HepG2 (cell line): Measurements from ENCODE around the gene HCRTR2. TPM values are rescaled to one million over a fixed set of nuclear protein-coding genes. Genes with fewer than 3 reads are reported as not detected.
A peak's percentile ranks its signal among the peaks of the same experiment; 100 is the strongest.
"Not testable (repeated sequence)": the region's sequence is repeated elsewhere in the genome, so short reads cannot be mapped to it uniquely, and the experiment has no call there.

Source experiments
- ATAC-seq: fragments of 200-7000 bp; cut with Tn5 transposase; 3 replicates; pipeline ENCODE4 v1.9.1; 2020; ENCODE audit warnings: mild to moderate bottlenecking, moderate library complexity
- BruUV-seq: library from RNA; stranded (reverse); fragments of 400-500 nt; replicated peaks from 2 replicates; lab custom pipeline; 2021; lab: Mats Ljungman, UMichigan
- CTCF ChIA-PET: fragments of 300-600 bp; formaldehyde crosslinking; extraction: SDS; loops from one replicate; lab custom pipeline; 2021; ENCODE audit warnings: low total read pairs, inconsistent platforms, low intra/inter-chr PET ratio; lab: Yijun Ruan, JAX
- POLR2A ChIA-PET: fragments of 350-600 bp; sonication (Branson Sonifier 250); formaldehyde crosslinking; loops from one replicate; lab custom pipeline; 2020; ENCODE audit warnings: antibody characterized with exemption, inconsistent platforms; lab: Yijun Ruan, JAX
- DNase-seq: peaks from one replicate; pipeline ENCODE4 v3.0.0-alpha.2; 2015; ENCODE audit warnings: low spot score
- FAIRE-seq: peaks from 3 replicates; lab custom pipeline; 2011; peaks lifted over from hg19 to GRCh38; lab: Jason Lieb, UNC
- H2AFZ ChIP-seq: one replicate; pipeline ENCODE4 v1.6.1; 2011; ENCODE audit warnings: low read length, inconsistent platforms
- H3K27ac ChIP-seq: fragments of 300-600 bp; 3 replicates; pipeline ENCODE4 v1.8.0; 2011; ENCODE audit warnings: mixed run types, mild to moderate bottlenecking, mixed read lengths, low read length, inconsistent platforms; ENCODE audit not compliant: insufficient read depth; ENCODE audit errors: extremely low read length
- H3K27me3 ChIP-seq, 2 experiments: fragments of 200-600 bp in 1 of 2; 2 replicates in 1 of 2; 3 replicates in 1 of 2; pipeline versions ENCODE4 v1.6.0 to v1.8.0; 2011; ENCODE audit warnings: low read length in 2 of 2, mild to moderate bottlenecking in 2 of 2, moderate library complexity in 2 of 2, inconsistent platforms in 1 of 2; ENCODE audit not compliant: insufficient read depth in 2 of 2, control insufficient read depth in 1 of 2
- H3K36me3 ChIP-seq, 2 experiments: fragments of 200-600 bp in 1 of 2; replicated peaks in 1 of 2; 2 replicates in 1 of 2; 3 replicates in 1 of 2; pipeline versions ENCODE4 v1.5.1 to v1.8.0; 2011; ENCODE audit warnings: low read length in 2 of 2, inconsistent platforms in 1 of 2; ENCODE audit not compliant: insufficient read depth in 2 of 2, control insufficient read depth in 1 of 2
- H3K4me1 ChIP-seq: 2 replicates; pipeline ENCODE4 v1.5.1; 2012; ENCODE audit warnings: low read length, inconsistent platforms; ENCODE audit not compliant: insufficient read depth
- H3K4me2 ChIP-seq: 2 replicates; pipeline ENCODE4 v1.6.0; 2011; ENCODE audit warnings: low read depth, low read length, inconsistent platforms
- H3K4me3 ChIP-seq, 3 experiments: fragments of 200-600 bp in 1 of 3; sonication (generic), shearing (Covaris generic) in 1 of 3; replicated peaks in 1 of 3; 2 replicates each; pipeline ENCODE4 v1.5.1; 2011 to 2016; ENCODE audit warnings: low read length in 3 of 3, inconsistent platforms in 2 of 3, low read depth in 2 of 3, mild to moderate bottlenecking in 2 of 3, control low read depth in 1 of 3, mixed read lengths in 1 of 3; ENCODE audit not compliant: insufficient read depth in 1 of 3
- H3K79me2 ChIP-seq: one replicate; pipeline ENCODE4 v1.6.1; 2011; ENCODE audit warnings: low read length, inconsistent platforms; ENCODE audit not compliant: insufficient read depth
- H3K9ac ChIP-seq: 2 replicates; pipeline ENCODE4 v1.6.0; 2011; ENCODE audit warnings: mild to moderate bottlenecking, low read depth, low read length, inconsistent platforms; ENCODE audit not compliant: insufficient read depth
- H3K9me3 ChIP-seq: 2 replicates; pipeline ENCODE4 v1.5.1; 2012; ENCODE audit warnings: mild to moderate bottlenecking, low read length
- H4K20me1 ChIP-seq: 2 replicates; pipeline ENCODE4 v1.6.0; 2011; ENCODE audit warnings: inconsistent platforms, mild to moderate bottlenecking, low read length, moderate library complexity; ENCODE audit not compliant: insufficient read depth
- ATF1 ChIP-seq: IDR thresholded peaks from 2 replicates; pipeline ENCODE4 v1.6.1; 2016; ENCODE audit warnings: mild to moderate bottlenecking, control low read depth
- CREB1 ChIP-seq, 2 experiments: fragments of 450-650 bp in 1 of 2; IDR thresholded peaks; 2 replicates each; pipeline ENCODE4 v1.6.1; 2016 to 2017; ENCODE audit warnings: control low read depth in 1 of 2, mild to moderate bottlenecking in 1 of 2, missing compliant biosample characterization in 1 of 2, missing genetic modification characterization in 1 of 2
- CREM ChIP-seq, 2 experiments: sonication (generic) in 1 of 2; formaldehyde crosslinking in 1 of 2; IDR thresholded peaks; 2 replicates each; pipeline versions ENCODE4 v1.4.0 to v1.6.1; 2016 to 2020; ENCODE audit warnings: antibody characterized with exemption in 1 of 2, mild to moderate bottlenecking in 1 of 2, missing genetic modification reagents in 1 of 2
- CTCF ChIP-seq: sonication (generic); formaldehyde crosslinking; IDR thresholded peaks from 2 replicates; pipeline ENCODE4 v1.5.0; 2020; ENCODE audit warnings: mild to moderate bottlenecking, missing genetic modification reagents, moderate library complexity
- GABPA ChIP-seq, 2 experiments: IDR thresholded peaks; 2 replicates each; pipeline ENCODE4 v1.6.1; 2011 to 2016; ENCODE audit warnings: low read depth in 2 of 2, low read length in 1 of 2, missing biosample characterization in 1 of 2, missing genetic modification characterization in 1 of 2
- GABPB1 ChIP-seq: IDR thresholded peaks from 2 replicates; pipeline ENCODE4 v1.6.1; 2016; ENCODE audit warnings: mild to moderate bottlenecking, missing genetic modification reagents, moderate library complexity, missing compliant biosample characterization
- STAG1 ChIP-seq: sonication (generic); formaldehyde crosslinking; IDR thresholded peaks from 2 replicates; pipeline ENCODE4 v1.4.0; 2020; ENCODE audit warnings: missing genetic modification reagents
- WGBS: methylation state at CpG from one replicate; pipeline ENCODE4 v1.1.6; 2017; ENCODE audit warnings: low lambda C conversion rate; 5-methylcytosine and 5-hydroxymethylcytosine counted together
- in situ Hi-C: cut with HindIII; loops from 2 replicates; pipeline ENCODE4 v1.10.0; 2017; ENCODE audit warnings: low pct_unique_long_range_greater_than_20kb; ENCODE audit not compliant: extremely low pct_ligation_motif_present
- intact Hi-C: fragments of 100-400 bp; cut with micrococcal nuclease; formaldehyde crosslinking; loops from one replicate; pipeline ENCODE4 v1.10.0; 2022; ENCODE audit not compliant: unreplicated experiment
- polyA plus RNA-seq, 8 experiments: library from polyadenylated mRNA; depleted of rRNA in 3 of 8; stranded (reverse) in 7 of 8; unstranded in 1 of 8; fragments of >200 nt; fragmentation: Illumina TruSeq in 4 of 8; extraction: Trizol in 4 of 8; gene quantifications; 2 replicates each; pipeline versions ENCODE4 v1.2.1 to v1.2.3, GENCODE V29; 2011 to 2016; ENCODE audit warnings: low read depth in 4 of 8, missing spikeins in 1 of 8, mixed read lengths in 1 of 8; ENCODE audit not compliant: insufficient read depth in 1 of 8
- total RNA-seq, 5 experiments: library from RNA; depleted of rRNA; stranded (reverse); fragments of >200 nt; fragmentation: Illumina TruSeq; extraction: Trizol; gene quantifications; 2 replicates each; pipeline ENCODE4 v1.2.3, GENCODE V29; 2016; ENCODE audit warnings: low read depth in 1 of 5

HCRTR2 gene
- total and polyA plus RNA-seq, 2 of the 13 experiments (the other 11 are each of a cell fraction or from before 2014, with no cell fraction given): not detected

GRCh38 chr6:55240975-55241605 is 66.8 kb downstream of the HCRTR2 start:
- FAIRE-seq (peak; percentile 15), DNase-seq (peak; percentile 18)
- H3K27me3 ChIP-seq; H2AFZ ChIP-seq; H3K9me3 ChIP-seq; H3K9ac ChIP-seq; H3K79me2 ChIP-seq; H3K36me3 ChIP-seq; BruUV-seq; H3K4me3 ChIP-seq; H4K20me1 ChIP-seq; H3K27ac ChIP-seq; CTCF ChIA-PET; POLR2A ChIA-PET; H3K4me2 ChIP-seq; ATAC-seq; H3K4me1 ChIP-seq; TF ChIP-seq CREM (CRISPR knock-in tag; IDR thresholded peaks at IDR 0.05); GABPA (IDR thresholded peaks at IDR 0.05; ENCODE audit: low read depth, low read length): not testable (repeated sequence)
- in situ Hi-C loops (loop anchor here (25.0 kb wide), 2 partner anchors 529 to 1254 kb away; no protein-coding TSS in a partner anchor), intact Hi-C loops (loop anchor here (1.0 to 5.0 kb wide), 3 partner anchors 41 to 1259 kb away; no protein-coding TSS in a partner anchor)
- TF ChIP-seq STAG1 (CRISPR knock-in tag): peak; percentile 62
- peak; percentile 31; the same call in 1 of the 2 replicates for TF ChIP-seq ATF1
- TF ChIP-seq CTCF (CRISPR knock-in tag): peak; percentile 37
- TF ChIP-seq CREB1 (IDR thresholded peaks at IDR 0.05): 0 out of 2 replicates have a peak, but pooled peaks have one; percentile 44
- TF ChIP-seq CREB1 (CRISPR knock-in tag; IDR thresholded peaks at IDR 0.05): peak; percentile 62; the same call in 1 of the 2 replicates
- TF ChIP-seq CREM (IDR thresholded peaks at IDR 0.05): peak; percentile 53; the same call in 1 of the 2 replicates
- peak; percentile 82 for TF ChIP-seq GABPA (CRISPR knock-in tag; IDR thresholded peaks at IDR 0.05; ENCODE audit: low read depth)
- TF ChIP-seq GABPB1 (CRISPR knock-in tag): peak; percentile 59
- WGBS: 31% methylated on average over 6 of the region's 6 CpGs
